GM19455 (cell line): Measurements from ENCODE around the gene MYL11.
"Not testable (repeated sequence)": the region's sequence is repeated elsewhere in the genome, so short reads cannot be mapped to it uniquely, and the experiment has no call there.

Source experiments
- ATAC-seq: cut with Tn5 transposase; IDR thresholded peaks from one replicate; pipeline ENCODE4 v1.9.1; 2021; ENCODE audit not compliant: unreplicated experiment

MYL11 gene, protein sequence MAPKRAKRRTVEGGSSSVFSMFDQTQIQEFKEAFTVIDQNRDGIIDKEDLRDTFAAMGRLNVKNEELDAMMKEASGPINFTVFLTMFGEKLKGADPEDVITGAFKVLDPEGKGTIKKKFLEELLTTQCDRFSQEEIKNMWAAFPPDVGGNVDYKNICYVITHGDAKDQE

DNA sequence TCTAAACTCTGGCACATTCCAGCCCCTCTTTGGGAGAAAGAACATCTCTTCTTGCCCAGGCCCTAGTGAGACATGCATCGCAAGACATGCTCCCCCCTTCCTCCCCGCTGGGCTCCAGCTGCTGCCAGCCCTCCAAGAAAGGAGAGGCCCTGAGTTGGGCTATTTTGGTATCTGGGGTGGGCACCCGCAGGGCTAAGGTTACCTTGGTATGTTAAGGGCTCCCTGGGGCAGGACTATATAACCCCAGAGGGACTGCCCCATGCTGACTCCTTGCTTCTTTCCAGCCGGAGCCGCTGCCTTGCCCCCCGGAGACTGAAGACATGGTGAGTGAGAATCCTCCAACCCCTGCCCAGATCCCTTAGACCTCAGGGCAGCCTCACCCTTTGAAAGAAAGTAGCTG is at the start of gene MYL11:
Gene MYL11, plus strand, starts transcription at position 265 of the 400 bp plus-strand sequence. Its CDS starts 56 bp downstream, at position 321.
- ATAC-seq, result no peak

GRCh38 chr16:30334473-30334989 is 40.1 kb upstream of the MYL11 start:
- peak; percentile 92 for ATAC-seq

DNA sequence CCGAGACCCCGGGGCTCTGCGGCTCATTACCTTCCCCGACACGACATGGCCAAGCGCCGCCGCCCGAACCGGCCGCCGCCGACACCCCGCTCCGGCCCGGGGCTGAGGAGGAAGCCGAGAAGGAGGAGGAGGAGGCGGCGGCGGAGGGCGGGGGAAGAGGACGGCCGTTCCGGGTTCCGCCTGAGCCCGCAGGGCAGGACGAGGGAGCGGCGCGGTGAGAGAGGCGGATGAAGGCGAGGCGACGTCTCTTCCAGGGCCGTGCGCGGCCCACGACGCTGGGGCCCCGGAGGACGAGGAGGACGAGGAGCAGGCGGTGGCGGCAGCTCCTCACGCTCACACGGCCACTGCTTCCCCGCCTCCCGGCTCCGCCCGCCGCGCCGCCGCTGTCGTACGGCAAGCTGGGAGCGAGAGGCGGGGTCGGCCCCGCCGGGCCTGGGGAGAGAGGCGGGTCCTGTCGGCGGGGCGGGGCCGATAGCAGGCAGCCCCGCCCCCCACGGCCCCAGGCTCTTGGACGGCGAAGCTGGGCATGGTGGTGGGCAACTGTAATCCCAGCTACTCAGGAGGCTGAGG is 39.5 kb upstream of the MYL11 start:
- ATAC-seq, result peak; percentile 69

GRCh38 chr16:30335598-30336474 is 38.8 kb upstream of the MYL11 start:
- ATAC-seq, result peak; percentile 6

DNA sequence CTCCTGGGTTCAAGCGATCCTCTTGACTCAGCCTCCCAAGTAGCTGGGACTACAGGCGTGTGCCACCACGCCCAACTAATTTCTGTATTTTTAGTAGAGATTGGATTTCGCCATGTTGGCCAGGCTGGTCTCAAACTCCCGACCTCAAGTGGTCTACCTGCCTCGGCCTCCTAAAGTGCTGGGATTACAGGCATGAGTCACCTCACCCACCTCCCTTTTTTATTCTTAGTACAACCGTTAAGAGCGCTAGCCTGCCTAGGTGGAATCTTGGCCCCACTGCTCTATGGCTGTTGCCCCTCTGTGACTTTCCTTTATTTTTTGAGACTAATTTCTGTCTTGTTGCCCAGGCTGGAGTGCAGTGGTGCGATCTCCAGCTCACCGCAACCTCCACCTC is 36.6 kb upstream of the MYL11 start:
- not testable (repeated sequence) for ATAC-seq

DNA sequence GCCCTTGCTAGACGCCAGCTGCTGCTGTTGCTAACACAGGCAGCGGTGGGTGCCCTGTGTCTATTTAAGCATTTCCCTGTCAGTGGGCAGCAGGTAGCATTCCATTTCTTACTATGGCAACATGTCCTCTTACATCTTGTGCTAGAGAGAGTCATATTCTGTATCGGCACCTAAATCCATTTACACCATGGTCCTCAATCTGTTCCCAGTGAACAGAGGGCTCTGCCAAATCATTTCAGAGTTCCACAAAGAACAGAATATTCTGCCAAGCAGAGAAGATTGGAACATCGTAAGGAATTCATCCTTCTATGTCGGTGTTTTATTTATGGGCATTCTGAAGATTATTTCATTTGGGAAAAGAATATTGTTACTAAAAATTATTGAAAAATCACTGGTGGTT is 35.9 kb upstream of the MYL11 start:
- ATAC-seq, result not testable (repeated sequence)

DNA sequence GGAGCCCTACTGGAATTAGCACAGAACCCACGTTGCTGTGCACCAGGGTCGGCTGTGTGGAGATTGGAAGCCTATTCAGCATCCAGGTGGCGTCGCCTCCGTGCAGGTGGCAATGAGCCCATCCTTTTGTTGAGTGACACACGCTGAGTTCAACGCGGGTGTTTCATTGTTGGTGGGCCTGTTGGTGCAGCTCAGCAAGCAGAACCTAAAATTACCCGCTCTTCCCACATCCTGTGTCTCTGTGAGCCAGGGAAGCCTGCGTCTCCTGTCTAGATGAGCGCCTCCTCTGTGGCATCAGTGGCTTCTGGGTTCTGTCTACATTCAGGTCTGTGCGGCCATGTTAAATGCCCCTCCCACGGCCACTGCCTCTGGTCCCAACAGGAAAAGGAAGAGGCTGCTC is 34.0 kb upstream of the MYL11 start:
- no peak for ATAC-seq

- not testable (repeated sequence) for ATAC-seq
Observed at GRCh38 chr16:30341971-30342370, 32.6 kb upstream of the MYL11 start.

DNA sequence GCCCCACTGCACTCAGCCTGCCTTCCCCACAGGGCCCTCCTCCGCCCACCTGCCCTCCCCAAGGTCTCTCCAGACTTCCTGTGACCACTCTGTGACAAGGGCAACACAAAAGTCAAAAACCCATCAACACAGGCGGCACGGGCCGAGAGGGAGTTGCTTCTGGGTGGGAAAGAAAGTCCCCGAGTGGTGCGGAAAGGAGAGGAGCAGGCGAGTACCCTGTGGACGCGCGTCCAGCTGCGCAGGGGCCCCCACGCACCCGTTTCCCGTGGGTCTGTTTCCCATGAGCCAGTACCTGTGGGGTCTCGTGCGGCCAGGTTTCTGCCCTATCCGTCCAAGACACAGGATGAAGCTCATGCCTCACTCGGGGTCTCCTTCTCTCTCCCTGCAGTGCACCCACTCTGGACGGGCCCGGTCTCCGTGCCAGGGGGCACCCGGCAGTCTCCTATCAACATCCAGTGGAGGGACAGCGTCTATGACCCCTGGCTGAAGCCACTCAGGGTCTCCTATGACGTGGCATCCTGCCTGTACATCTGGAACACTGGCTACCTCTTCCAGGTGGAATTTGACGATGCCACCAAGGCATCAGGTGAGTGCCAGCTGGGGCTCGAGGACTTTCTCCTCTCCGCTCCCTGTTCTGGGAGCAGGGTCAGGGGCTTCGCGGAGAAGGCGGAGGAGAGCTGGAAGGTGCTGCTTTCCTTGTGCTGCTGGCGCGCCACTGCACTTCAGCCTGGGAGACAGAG is 31.7 kb upstream of the MYL11 start:
- no peak for ATAC-seq

DNA sequence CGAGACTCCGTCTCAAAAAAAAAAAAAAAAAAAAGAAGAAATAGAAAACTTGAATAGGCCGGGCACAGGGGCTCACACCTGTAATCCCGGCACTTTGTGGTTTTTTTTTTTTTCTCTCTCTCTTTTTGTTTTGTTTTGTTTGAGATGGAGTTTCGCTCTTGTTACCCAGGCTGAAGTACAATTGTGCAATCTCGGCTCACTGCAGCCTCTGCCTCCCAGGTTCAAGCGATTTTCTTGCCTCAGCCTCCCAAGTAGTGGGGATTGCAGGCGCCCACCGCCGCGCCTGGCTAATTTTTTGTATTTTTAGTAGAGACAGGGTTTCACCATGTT is 31.1 kb upstream of the MYL11 start:
- not testable (repeated sequence) for ATAC-seq

GRCh38 chr16:30346286-30346685 is 28.3 kb upstream of the MYL11 start:
- ATAC-seq, result no peak

DNA sequence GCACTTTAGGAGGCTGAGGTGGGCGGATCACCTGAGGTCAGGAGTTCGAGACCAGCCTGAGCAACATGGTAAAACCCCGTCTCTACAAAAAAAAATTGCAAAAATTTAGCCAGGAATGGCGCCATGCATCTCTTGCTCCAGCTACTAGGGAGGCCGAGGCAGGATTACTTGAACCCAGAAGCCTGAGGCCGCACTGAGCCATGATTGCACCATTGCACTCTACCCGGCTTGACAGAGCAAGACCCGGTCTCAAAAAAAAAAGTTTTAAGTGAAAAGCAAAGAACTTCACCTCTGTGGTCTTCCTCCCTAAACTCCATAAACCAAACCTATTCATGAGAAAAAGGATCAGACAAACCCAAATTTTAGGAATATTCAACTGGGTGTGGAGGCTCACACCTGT is 26.5 kb upstream of the MYL11 start:
- ATAC-seq, result no peak

- ATAC-seq, result no peak
Observed at GRCh38 chr16:30348929-30349328, 25.7 kb upstream of the MYL11 start.

GRCh38 chr16:30349675-30350074 is 24.9 kb upstream of the MYL11 start:
- ATAC-seq, result no peak

DNA sequence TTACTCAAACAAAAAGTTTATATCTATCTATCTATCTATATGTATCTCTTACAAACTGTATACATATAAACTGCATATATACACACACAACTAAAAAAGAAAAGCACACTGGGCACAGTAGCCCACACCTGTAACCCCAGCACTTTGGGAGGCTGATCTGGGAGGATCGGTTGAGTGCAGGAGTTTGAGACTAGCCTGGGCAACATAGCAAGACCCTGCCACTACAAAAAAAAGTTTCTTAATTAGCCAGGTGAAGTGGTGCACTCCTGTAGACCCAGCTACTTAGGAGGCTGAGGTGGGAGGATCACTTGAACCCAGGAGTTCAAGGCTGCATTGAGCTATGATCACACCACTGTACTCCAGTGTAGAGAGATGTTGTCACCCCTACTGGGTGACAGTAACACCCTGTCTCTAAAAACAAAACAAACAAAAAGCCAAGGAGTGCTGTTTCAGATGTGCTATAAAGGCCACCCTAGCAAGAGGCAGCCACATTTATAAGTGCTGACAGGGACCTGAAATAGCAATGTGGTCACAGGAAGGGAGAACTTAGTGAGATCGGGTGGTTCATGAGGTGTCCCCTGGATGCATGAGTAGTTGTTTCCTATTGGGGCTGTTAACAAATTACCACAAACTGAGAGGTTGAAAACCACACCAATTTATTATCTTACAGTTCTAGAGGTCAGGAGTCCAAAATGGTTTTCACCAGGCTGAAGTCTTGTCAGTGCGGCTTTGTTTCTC is 24.3 kb upstream of the MYL11 start:
- no peak for ATAC-seq

- ATAC-seq, result no peak
Observed at GRCh38 chr16:30351001-30351441, 23.6 kb upstream of the MYL11 start.

- no peak for ATAC-seq
Observed at GRCh38 chr16:30351586-30352419, 22.8 kb upstream of the MYL11 start.

DNA sequence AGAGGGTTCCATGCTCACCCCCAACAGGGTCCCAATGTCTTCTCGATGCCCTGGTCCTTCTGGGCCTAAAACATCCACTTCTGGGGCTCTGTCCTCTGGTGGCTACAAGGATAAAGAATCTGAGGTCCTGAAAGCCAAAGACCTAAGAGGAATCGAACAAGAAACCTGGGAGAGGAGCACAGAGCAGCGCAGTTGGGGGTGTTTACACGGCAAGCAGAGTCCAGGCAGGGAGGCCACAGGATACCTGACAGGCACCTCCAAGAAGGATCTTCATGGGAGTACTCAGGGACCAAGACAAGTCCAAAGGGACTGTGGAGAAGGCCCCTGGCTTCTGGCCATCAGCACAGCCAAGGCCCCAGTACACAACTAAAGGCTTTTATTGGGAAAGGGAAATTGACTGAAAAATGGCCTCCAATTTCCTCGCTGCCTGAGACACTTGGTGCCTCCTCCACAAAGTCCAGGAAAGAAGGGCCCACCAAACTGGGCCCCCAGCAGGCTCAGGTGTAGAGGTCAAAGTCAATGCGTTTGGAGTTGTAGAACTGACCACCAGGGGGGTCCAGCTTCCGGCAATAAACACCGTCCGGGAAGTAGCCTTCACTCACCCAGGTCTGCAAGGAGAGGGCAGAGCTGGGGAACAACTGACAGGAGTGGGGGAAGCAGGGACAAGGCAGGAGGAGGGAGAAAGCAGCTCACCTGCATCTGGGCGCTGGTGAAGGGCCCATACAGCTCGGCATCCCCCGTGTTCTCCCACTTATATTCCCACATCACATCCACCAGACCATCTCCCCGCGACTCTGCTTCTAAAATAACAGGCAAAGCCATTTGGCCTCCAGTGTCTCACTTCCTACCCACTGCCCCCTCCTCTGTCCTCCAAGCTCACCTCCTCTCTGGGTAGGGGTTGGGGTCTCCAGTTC is 21.9 kb upstream of the MYL11 start:
- ATAC-seq, result no peak
